B cell (primary cell): ENCODE data around the gene ZIC2. TPM values are rescaled to one million over a fixed set of nuclear protein-coding genes. Genes with fewer than 3 reads are reported as not detected.
A peak's percentile ranks its signal among the peaks of the same experiment; 100 is the strongest.

Experiments used
- ATAC-seq: fragments of 200-7000 bp; cut with Tn5 transposase; one replicate; pipeline ENCODE4 v1.10.0; 2021; ENCODE audit warnings: low read depth, mild to moderate bottlenecking, moderate number of reproducible peaks, moderate library complexity
- CTCF ChIA-PET: fragments of 350-600 bp; sonication (Branson Sonifier 250); formaldehyde crosslinking; loops from one replicate; lab custom pipeline; 2021; ENCODE audit warnings: antibody characterized with exemption, inconsistent platforms; lab: Charles Lee
- POLR2A ChIA-PET: fragments of 350-600 bp; sonication (Branson Sonifier 250); formaldehyde crosslinking; loops from one replicate; lab custom pipeline; 2021; ENCODE audit warnings: antibody characterized with exemption; lab: Charles Lee
- DNase-seq: peaks from one replicate; pipeline ENCODE4 v3.0.0; 2013
- H2AFZ ChIP-seq: 2 replicates; pipeline ENCODE4 v1.6.1; 2012; ENCODE audit warnings: mild to moderate bottlenecking, low read depth, low read length; ENCODE audit not compliant: insufficient read depth, poor library complexity, severe bottlenecking
- H3K27ac ChIP-seq, 2 donors: 1 replicate in 1 of 2; 2 replicates in 1 of 2; pipeline ENCODE4 v1.5.1; 2012 to 2013; ENCODE audit warnings: low read length in 2 of 2, mild to moderate bottlenecking in 2 of 2, moderate library complexity in 1 of 2
- H3K27me3 ChIP-seq, 4 experiments: fragments of 200-600 bp in 1 of 4; sonication (generic) in 1 of 4; replicated peaks in 1 of 4; 1 replicate in 2 of 4; 2 replicates in 2 of 4; pipeline versions ENCODE4 v1.6.1 to v1.7.0; 2013 to 2016; ENCODE audit warnings: low read length in 3 of 4, mild to moderate bottlenecking in 2 of 4, mixed read lengths in 1 of 4, moderate library complexity in 1 of 4; ENCODE audit not compliant: insufficient read depth in 4 of 4, control insufficient read depth in 3 of 4; ENCODE audit errors: control extremely low read depth in 1 of 4
- H3K36me3 ChIP-seq, 2 experiments: replicated peaks in 1 of 2; 1 replicate in 1 of 2; 2 replicates in 1 of 2; pipeline versions ENCODE4 v1.6.1 to v1.7.1; 2013; ENCODE audit warnings: low read length in 1 of 2; ENCODE audit not compliant: insufficient read depth in 2 of 2, control insufficient read depth in 1 of 2; ENCODE audit errors: control extremely low read depth in 1 of 2, extremely low read depth in 1 of 2
- H3K4me1 ChIP-seq, 2 donors: fragments of 200-600 bp in 1 of 2; sonication (generic) in 1 of 2; 1 replicate in 1 of 2; 2 replicates in 1 of 2; pipeline versions ENCODE4 v1.5.1 to v1.6.1; 2013 to 2017; ENCODE audit warnings: low read length in 2 of 2; ENCODE audit not compliant: control insufficient read depth in 2 of 2, insufficient read depth in 2 of 2
- H3K4me2 ChIP-seq: replicated peaks from 2 replicates; pipeline ENCODE3; 2012; ENCODE audit warnings: mild to moderate bottlenecking, low read depth, low read length; ENCODE audit not compliant: poor library complexity, severe bottlenecking
- H3K4me3 ChIP-seq, 5 experiments: fragments of 200-600 bp in 1 of 5; sonication (generic) in 1 of 5; 1 replicate in 3 of 5; 2 replicates in 2 of 5; pipeline versions ENCODE4 v1.5.1 to v1.7.0; 2011 to 2016; ENCODE audit warnings: low read length in 4 of 5, mild to moderate bottlenecking in 4 of 5, low read depth in 2 of 5, control low read depth in 1 of 5, moderate library complexity in 1 of 5; ENCODE audit not compliant: insufficient read depth in 1 of 5; ENCODE audit errors: control extremely low read depth in 1 of 5, extremely low read depth in 1 of 5
- H3K79me2 ChIP-seq: fragments of 200-600 bp; sonication (generic); one replicate; pipeline ENCODE4 v1.6.0; 2016; ENCODE audit warnings: low read length; ENCODE audit not compliant: control insufficient read depth, insufficient read depth
- H3K9ac ChIP-seq: fragments of 200-600 bp; sonication (generic); 2 replicates; pipeline ENCODE4 v1.6.1; 2017; ENCODE audit warnings: mild to moderate bottlenecking, low read length, moderate library complexity
- H3K9me3 ChIP-seq, 3 donors: one replicate each; pipeline versions ENCODE4 v1.6.1 to v1.7.1; 2013; ENCODE audit warnings: low read length in 2 of 3; ENCODE audit not compliant: control insufficient read depth in 2 of 3, insufficient read depth in 1 of 3; ENCODE audit errors: control extremely low read depth in 1 of 3
- H4K20me1 ChIP-seq: 2 replicates; pipeline ENCODE4 v1.6.0; 2012; ENCODE audit warnings: mild to moderate bottlenecking, low read length; ENCODE audit not compliant: insufficient read depth, control insufficient read depth, poor library complexity, severe bottlenecking
- H3K27ac Mint-ChIP-seq: one replicate; pipeline ENCODE4 v1.8.0; 2021; ENCODE audit warnings: mixed read lengths
- H3K27me3 Mint-ChIP-seq: one replicate; pipeline ENCODE4 v1.8.0; 2021; ENCODE audit warnings: mixed read lengths
- H3K4me1 Mint-ChIP-seq: one replicate; pipeline ENCODE4 v1.8.0; 2021; ENCODE audit warnings: mixed read lengths
- H3K4me3 Mint-ChIP-seq: one replicate; pipeline ENCODE4 v1.8.0; 2021; ENCODE audit warnings: mixed read lengths
- H3K9me3 Mint-ChIP-seq: one replicate; pipeline ENCODE4 v1.8.0; 2022; ENCODE audit warnings: mixed read lengths; ENCODE audit not compliant: insufficient read depth
- CTCF ChIP-seq: fragments of 200-600 bp; IDR thresholded peaks from one replicate; pipeline ENCODE4 v1.8.0; 2022; ENCODE audit warnings: antibody characterized with exemption, mild to moderate bottlenecking
- EZH2 ChIP-seq: IDR thresholded peaks from 2 replicates; pipeline ENCODE4 v1.6.1; 2012; ENCODE audit warnings: borderline replicate concordance, low read depth, mild to moderate bottlenecking, moderate library complexity, low read length; ENCODE audit not compliant: insufficient read depth, poor library complexity, severe bottlenecking
- WGBS: methylation state at CpG from one replicate; pipeline ENCODE4 v1.1.5; 2013; ENCODE audit warnings: missing lambda C conversion rate; ENCODE audit not compliant: insufficient coverage; 5-methylcytosine and 5-hydroxymethylcytosine counted together
- intact Hi-C: fragments of 100-400 bp; cut with micrococcal nuclease; formaldehyde crosslinking; loops from one replicate; pipeline ENCODE4 v1.10.0; 2022
- polyA plus RNA-seq: library from polyadenylated mRNA; depleted of rRNA; stranded (reverse); fragments of >200 nt; gene quantifications from 2 replicates; pipeline ENCODE4 v1.2.3, GENCODE V29; 2012
- total RNA-seq, 2 donors: library from RNA; stranded (reverse); fragments of 120-200 nt in 1 of 2; gene quantifications; 1 replicate in 1 of 2; 2 replicates in 1 of 2; pipeline versions ENCODE4 v1.2.3 to v1.2.4, GENCODE V29; 2013 to 2022

Gene ZIC2
- total and polyA plus RNA-seq, 2 donors (not counting 1 experiment from before 2014, with no cell fraction given), result not detected

DNA sequence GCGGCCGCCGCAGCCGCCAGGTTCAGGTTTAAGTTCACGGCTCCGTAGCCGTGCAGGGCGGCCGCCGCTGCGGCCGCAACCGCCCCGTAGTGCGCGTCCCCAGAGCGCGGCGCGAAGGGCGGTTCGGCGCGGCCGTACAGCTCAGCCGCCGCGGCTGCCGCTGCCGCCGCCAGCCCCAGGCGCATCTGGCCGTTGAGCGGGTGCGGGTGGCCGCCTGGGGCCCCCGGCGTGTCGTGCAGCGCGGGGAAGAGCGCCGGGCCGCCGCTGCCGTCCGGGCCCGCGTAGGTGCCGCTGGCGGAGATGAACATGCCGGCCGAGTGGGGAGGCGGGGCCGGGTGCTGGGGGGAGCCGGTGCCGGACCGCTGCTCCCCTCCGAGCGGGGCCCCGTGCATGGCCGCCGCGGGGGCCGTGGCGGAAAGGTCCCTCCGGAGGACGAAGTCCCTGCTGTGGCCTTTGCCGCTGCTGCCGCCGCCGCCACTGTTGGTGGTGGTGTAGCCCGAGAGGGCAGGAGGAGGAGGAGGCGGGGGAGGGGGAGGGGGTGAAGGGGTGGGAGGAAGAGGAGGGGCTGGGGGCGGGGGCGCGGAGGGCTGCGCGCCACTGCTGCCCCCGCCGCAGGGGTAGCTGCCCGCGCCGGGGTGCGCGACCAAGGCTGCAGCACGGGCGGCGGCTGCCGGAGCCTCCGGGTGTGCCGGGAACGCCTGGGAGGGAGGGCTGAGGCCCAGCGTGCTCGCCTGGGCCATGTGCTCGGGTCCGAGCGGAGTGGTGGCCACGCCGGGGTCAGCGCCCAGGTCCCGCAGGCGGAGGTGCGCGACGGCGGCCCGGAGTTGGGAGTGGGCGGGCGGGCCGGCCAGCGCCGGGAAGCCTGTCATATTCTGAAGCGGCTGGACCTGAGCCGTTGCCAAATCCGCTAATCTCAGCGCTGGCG lies 10.7 kb upstream of the ZIC2 start:
- Mint-ChIP-seq H3K4me1 (peaks cover 20% of the 10 kb centered on the region), H3K27ac (no peak overlapping the region), H3K9me3 (peaks cover 3% of the 10 kb centered on the region), H3K4me3 (peak overlapping the region; percentile 50), H3K27me3 (peaks cover 64% of the 10 kb centered on the region)
- Histone ChIP-seq H3K27me3 (peaks cover 0 to 85% (median 76%) of the 10 kb centered on the region in 4 experiments), H3K4me2 (peak overlapping the region; percentile 79), H3K4me1 (peaks cover 29 to 62% of the 10 kb centered on the region in 2 donors), H4K20me1 (no peaks in the 10 kb centered on the region), H3K9me3 (peaks cover 1 to 49% (median 33%) of the 10 kb centered on the region in 3 donors), H3K4me3 (peak overlapping the region in 1 of 5 experiments; percentile 46), H2AFZ (no peak overlapping the region), H3K79me2 (no peaks in the 10 kb centered on the region), H3K9ac (no peak overlapping the region), H3K27ac (no peak overlapping the region), H3K36me3 (no peaks in the 10 kb centered on the region)
- DNase-seq (peak; percentile 54), ATAC-seq (peak; percentile 31)
- no peak for TF ChIP-seq EZH2
- no peak for TF ChIP-seq CTCF
- ChIA-PET CTCF (no interaction called here), POLR2A (no interaction called here)
- intact Hi-C loops, result loop anchor here (10.0 kb wide), 1 partner anchor 526 kb away; no protein-coding TSS in a partner anchor
- WGBS, result 5% methylated on average over 103 of the region's 118 CpGs
